PC-3 (cell line): ENCODE results near the gene ALKBH5.

Experiments
- EZH2 ChIP-seq: fragments of 300-600 bp; sonication (generic); IDR thresholded peaks from one replicate; pipeline ENCODE4 v1.6.1; 2017; ENCODE audit warnings: antibody characterized with exemption, mild to moderate bottlenecking, low read length; ENCODE audit not compliant: unreplicated experiment
- EZH2phosphoT487 ChIP-seq: fragments of 300-600 bp; sonication (generic); IDR thresholded peaks from 2 replicates; pipeline ENCODE4 v1.6.1; 2018; ENCODE audit warnings: mild to moderate bottlenecking, antibody characterized with exemption, low read length, borderline replicate concordance
- TF ChIP-seq, protein P1 (sequence below): fragments of 300-600 bp; sonication (generic); conservative IDR thresholded peaks from 2 replicates; pipeline ENCODE4 v1.5.1; 2017; ENCODE audit warnings: antibody characterized with exemption, low read depth, mild to moderate bottlenecking, low read length

DNA sequence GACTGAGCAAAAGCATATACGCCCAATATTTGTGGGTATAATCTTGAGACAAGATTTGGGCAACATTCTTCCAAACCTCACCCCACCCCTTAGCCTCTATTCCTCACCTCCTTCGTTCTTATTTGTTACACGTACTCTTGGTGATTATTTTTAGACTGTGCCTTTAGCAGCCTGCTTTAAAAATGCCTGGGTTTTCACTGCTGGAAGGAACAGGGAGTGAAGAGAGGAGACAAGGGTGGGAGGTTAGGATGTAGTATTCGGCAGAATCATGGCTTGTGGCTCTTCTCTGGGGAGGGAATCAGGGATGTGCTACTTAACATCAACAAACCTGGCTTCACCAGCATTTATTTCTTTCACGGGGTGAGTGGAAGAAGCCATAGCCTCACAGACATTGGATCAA lies 11.6 kb downstream of the ALKBH5 start:
- TF ChIP-seq, protein P1, sequence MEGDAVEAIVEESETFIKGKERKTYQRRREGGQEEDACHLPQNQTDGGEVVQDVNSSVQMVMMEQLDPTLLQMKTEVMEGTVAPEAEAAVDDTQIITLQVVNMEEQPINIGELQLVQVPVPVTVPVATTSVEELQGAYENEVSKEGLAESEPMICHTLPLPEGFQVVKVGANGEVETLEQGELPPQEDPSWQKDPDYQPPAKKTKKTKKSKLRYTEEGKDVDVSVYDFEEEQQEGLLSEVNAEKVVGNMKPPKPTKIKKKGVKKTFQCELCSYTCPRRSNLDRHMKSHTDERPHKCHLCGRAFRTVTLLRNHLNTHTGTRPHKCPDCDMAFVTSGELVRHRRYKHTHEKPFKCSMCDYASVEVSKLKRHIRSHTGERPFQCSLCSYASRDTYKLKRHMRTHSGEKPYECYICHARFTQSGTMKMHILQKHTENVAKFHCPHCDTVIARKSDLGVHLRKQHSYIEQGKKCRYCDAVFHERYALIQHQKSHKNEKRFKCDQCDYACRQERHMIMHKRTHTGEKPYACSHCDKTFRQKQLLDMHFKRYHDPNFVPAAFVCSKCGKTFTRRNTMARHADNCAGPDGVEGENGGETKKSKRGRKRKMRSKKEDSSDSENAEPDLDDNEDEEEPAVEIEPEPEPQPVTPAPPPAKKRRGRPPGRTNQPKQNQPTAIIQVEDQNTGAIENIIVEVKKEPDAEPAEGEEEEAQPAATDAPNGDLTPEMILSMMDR, result no peak
- TF ChIP-seq EZH2phosphoT487 (no peak), EZH2 (no peak)
